GM12878 (cell line): Measurements from ENCODE around the gene ITGA7. TPM values are rescaled to one million over a fixed set of nuclear protein-coding genes. Genes with fewer than 3 reads are reported as not detected.

Source experiments
- ATAC-seq: fragments of 200-7000 bp; cut with Tn5 transposase; 3 replicates; pipeline ENCODE4 v1.9.1; 2020; ENCODE audit warnings: mild to moderate bottlenecking, moderate library complexity
- BruUV-seq: library from RNA; stranded (reverse); fragments of 400-500 nt; replicated peaks from 2 replicates; lab custom pipeline; 2021; lab: Mats Ljungman, UMichigan
- CTCF ChIA-PET: fragments of 300-600 bp; sonication (Branson Sonifier 250); formaldehyde crosslinking; extraction: SDS; loops from one replicate; lab custom pipeline; 2021; ENCODE audit warnings: inconsistent platforms; lab: Yijun Ruan, JAX
- POLR2A ChIA-PET: fragments of 350-600 bp; formaldehyde crosslinking; extraction: SDS; loops from one replicate; lab custom pipeline; 2021; ENCODE audit warnings: inconsistent platforms; lab: Charles Lee
- RAD21 ChIA-PET: fragments of 300-600 bp; sonication (Branson Sonifier 250); formaldehyde crosslinking; loops from one replicate; lab custom pipeline; 2023; ENCODE audit warnings: antibody characterized with exemption; ENCODE audit not compliant: unreplicated experiment; lab: Charles Lee
- SMC1A ChIA-PET: fragments of 300-600 bp; sonication (Branson Sonifier 250); formaldehyde crosslinking; loops from one replicate; lab custom pipeline; 2023; ENCODE audit not compliant: unreplicated experiment, uncharacterized antibody; lab: Charles Lee
- DNase-seq: peaks from one replicate; pipeline ENCODE4 v3.0.0-alpha.2; 2011; ENCODE audit warnings: low read depth, low spot score
- FAIRE-seq: peaks from 3 replicates; lab custom pipeline; 2011; peaks lifted over from hg19 to GRCh38; lab: Jason Lieb, UNC
- H2AFZ ChIP-seq: 2 replicates; pipeline ENCODE4 v1.6.0; 2011; ENCODE audit warnings: low read depth, low read length, control low read depth; ENCODE audit not compliant: control insufficient read depth
- H3K27ac ChIP-seq: 2 replicates; pipeline ENCODE4 v1.5.1; 2011; ENCODE audit warnings: control low read depth; ENCODE audit not compliant: control insufficient read depth, insufficient read depth
- H3K27me3 ChIP-seq, 2 experiments: replicated peaks in 1 of 2; 2 replicates each; pipeline versions ENCODE4 v1.6.0 to v1.6.1; 2011; ENCODE audit warnings: low read length in 1 of 2; ENCODE audit not compliant: control insufficient read depth in 2 of 2, insufficient read depth in 2 of 2
- H3K36me3 ChIP-seq, 2 experiments: 2 replicates each; pipeline ENCODE4 v1.5.1; 2011; ENCODE audit warnings: low read length in 1 of 2; ENCODE audit not compliant: control insufficient read depth in 2 of 2, insufficient read depth in 2 of 2
- H3K4me1 ChIP-seq: 2 replicates; pipeline ENCODE4 v1.6.1; 2011; ENCODE audit warnings: mild to moderate bottlenecking, low read length, moderate library complexity, mixed read lengths; ENCODE audit not compliant: control insufficient read depth, insufficient read depth
- H3K4me2 ChIP-seq: 2 replicates; pipeline ENCODE4 v1.6.0; 2011; ENCODE audit warnings: control low read depth; ENCODE audit not compliant: control insufficient read depth, insufficient read depth
- H3K4me3 ChIP-seq: fragments of 200-600 bp; sonication (generic); 2 replicates; pipeline ENCODE4 v1.5.1; 2016
- H3K79me2 ChIP-seq: 2 replicates; pipeline ENCODE4 v1.6.0; 2011; ENCODE audit warnings: low read length; ENCODE audit not compliant: control insufficient read depth, insufficient read depth
- H3K9ac ChIP-seq: 2 replicates; pipeline ENCODE4 v1.8.0; 2011; ENCODE audit warnings: low read length, control low read depth, mixed read lengths; ENCODE audit not compliant: control insufficient read depth, insufficient read depth
- H3K9me3 ChIP-seq: replicated peaks from 3 replicates; pipeline ENCODE4 v1.5.1; 2011; ENCODE audit warnings: mild to moderate bottlenecking, low read length; ENCODE audit not compliant: control insufficient read depth, insufficient read depth
- H4K20me1 ChIP-seq: 2 replicates; pipeline ENCODE4 v1.6.0; 2011; ENCODE audit not compliant: control insufficient read depth, insufficient read depth
- ASH2L ChIP-seq: fragments of 300-600, 200-600 bp; sonication (generic); IDR thresholded peaks from 2 replicates; pipeline ENCODE4 v1.6.1; 2017; ENCODE audit warnings: low read depth, mild to moderate bottlenecking, borderline replicate concordance
- CHD4 ChIP-seq: fragments of 200-600 bp; sonication (generic); IDR thresholded peaks from 2 replicates; pipeline ENCODE4 v1.6.1; 2016; ENCODE audit warnings: mild to moderate bottlenecking
- CREM ChIP-seq: IDR thresholded peaks from 2 replicates; pipeline ENCODE4 v1.6.1; 2014; ENCODE audit warnings: antibody characterized with exemption, low read depth
- EP300 ChIP-seq, 2 experiments: fragments of 150-350 bp in 1 of 2; IDR thresholded peaks; 2 replicates each; pipeline ENCODE4 v1.6.1; 2011 to 2012; ENCODE audit warnings: low read depth in 2 of 2, low read length in 2 of 2, borderline replicate concordance in 1 of 2, improper control_type of control experiment in 1 of 2, inconsistent platforms in 1 of 2; ENCODE audit not compliant: control insufficient read depth in 1 of 2
- IRF3 ChIP-seq: fragments of 450-650 bp; IDR thresholded peaks from 2 replicates; pipeline ENCODE4 v1.6.1; 2014; ENCODE audit warnings: mild to moderate bottlenecking
- IRF4 ChIP-seq: IDR thresholded peaks from 2 replicates; pipeline ENCODE4 v1.6.1; 2011; ENCODE audit warnings: low read depth, low read length
- KLF5 ChIP-seq: fragments of 450-650 bp; IDR thresholded peaks from 2 replicates; pipeline ENCODE4 v1.6.1; 2014; ENCODE audit warnings: mild to moderate bottlenecking; ENCODE audit not compliant: partially characterized antibody
- LARP7 ChIP-seq: fragments of 450-650 bp; IDR thresholded peaks from 2 replicates; pipeline ENCODE4 v1.6.1; 2017; ENCODE audit warnings: mild to moderate bottlenecking
- MYB ChIP-seq: fragments of 150-350 bp; IDR thresholded peaks from 2 replicates; pipeline ENCODE4 v1.6.1; 2014; ENCODE audit warnings: mild to moderate bottlenecking, low read depth, low read length, borderline replicate concordance
- NFYB ChIP-seq: IDR thresholded peaks from 2 replicates; pipeline ENCODE4 v1.6.1; 2011; ENCODE audit warnings: low read depth, mild to moderate bottlenecking, low read length, improper control_type of control experiment, moderate library complexity; ENCODE audit not compliant: insufficient read depth
- PAX8 ChIP-seq: fragments of 450-650 bp; IDR thresholded peaks from 2 replicates; pipeline ENCODE4 v1.6.1; 2017; ENCODE audit warnings: mild to moderate bottlenecking, moderate library complexity
- POLR2A ChIP-seq: IDR thresholded peaks from 2 replicates; pipeline ENCODE4 v1.6.1; 2011; ENCODE audit warnings: low read depth, mild to moderate bottlenecking, low read length
- RBBP5 ChIP-seq: fragments of 200-600 bp; sonication (generic); conservative IDR thresholded peaks from 2 replicates; pipeline ENCODE4 v1.6.1; 2016
- SUPT20H ChIP-seq: IDR thresholded peaks from 2 replicates; pipeline ENCODE4 v1.6.1; 2011; ENCODE audit warnings: low read depth, mild to moderate bottlenecking, low read length, moderate library complexity, borderline replicate concordance; ENCODE audit not compliant: control insufficient read depth
- TCF3 ChIP-seq: IDR thresholded peaks from 2 replicates; pipeline ENCODE4 v1.6.1; 2012; ENCODE audit warnings: low read depth, mild to moderate bottlenecking, low read length, borderline replicate concordance; ENCODE audit not compliant: insufficient read depth
- ZNF274 ChIP-seq: IDR thresholded peaks from one replicate; pipeline ENCODE4 v1.8.0; 2011; ENCODE audit not compliant: insufficient read length, insufficient read depth
- WGBS: methylation state at CpG from one replicate; pipeline ENCODE4 v1.1.6; 2016; ENCODE audit warnings: low lambda C conversion rate; ENCODE audit not compliant: insufficient replicate concordance, insufficient coverage; ENCODE audit errors: missing lambda C conversion rate; 5-methylcytosine and 5-hydroxymethylcytosine counted together
- in situ Hi-C: fragments of 300-500 bp; cut with MboI; formaldehyde crosslinking; loops from 9 replicates; pipeline ENCODE4 v1.14.3; 2018; ENCODE audit warnings: mixed read lengths
- intact Hi-C: fragments of 100-400 bp; cut with micrococcal nuclease; formaldehyde crosslinking; loops from one replicate; pipeline ENCODE4 v1.14.2; 2022; ENCODE audit not compliant: unreplicated experiment
- polyA plus RNA-seq, 11 experiments: library from polyadenylated mRNA; depleted of rRNA in 4 of 11; unstranded in 6 of 11; stranded (reverse) in 5 of 11; fragments of >200 nt; fragmentation: Nextera tagmentation in 4 of 11; fragmentation: Illumina TruSeq in 1 of 11; extraction: Ambion mirVana in 4 of 11; extraction: Trizol in 1 of 11; gene quantifications; 1 replicate in 1 of 11; 2 replicates in 10 of 11; pipeline versions ENCODE4 v1.2.1 to v1.2.3, GENCODE V29; 2011 to 2016; ENCODE audit warnings: inconsistent platforms in 2 of 11, missing spikeins in 2 of 11, low read depth in 1 of 11
- total RNA-seq, 4 experiments: library from RNA; depleted of rRNA in 3 of 4; stranded (reverse); fragments of >200 nt in 3 of 4; fragmentation: Illumina TruSeq in 1 of 4; extraction: Trizol in 1 of 4; gene quantifications; 2 replicates each; pipeline versions ENCODE4 v1.2.1 to v1.2.3, GENCODE V29; 2013 to 2021
- TF ChIP-seq, protein P1 (sequence below): IDR thresholded peaks from 2 replicates; pipeline ENCODE4 v1.6.1; 2012; ENCODE audit warnings: mild to moderate bottlenecking, low read depth, low read length

The ITGA7 gene
- total and polyA plus RNA-seq, 10 of the 15 experiments (the other 5 are each of a cell fraction or from before 2014, with no cell fraction given), result 0.18 to 5.1 (median 1.5) TPM

- H3K27ac ChIP-seq, result no peak overlapping the region
- H3K9me3 ChIP-seq, result no peaks in the 10 kb centered on the region
- ATAC-seq (no peak), DNase-seq (no peak), FAIRE-seq (no peak)
- RAD21 ChIA-PET, result no interaction called here
- H3K4me3 ChIP-seq, result no peak overlapping the region
- intact Hi-C loops (no loop called here), in situ Hi-C loops (no loop called here)
- SMC1A ChIA-PET, result no interaction called here
- no peaks in the 10 kb centered on the region for H3K79me2 ChIP-seq
- WGBS, result 49% methylated on average over 7 of the region's 7 CpGs
- no peak overlapping the region for H3K4me2 ChIP-seq
- H3K9ac ChIP-seq, result no peak overlapping the region
- H3K27me3 ChIP-seq, result no peaks in the 10 kb centered on the region
- H4K20me1 ChIP-seq, result no peaks in the 10 kb centered on the region
- no peak overlapping the region for H2AFZ ChIP-seq
- POLR2A ChIA-PET, result no interaction called here
- H3K4me1 ChIP-seq, result no peaks in the 10 kb centered on the region
- no TSS peak for BruUV-seq
- CTCF ChIA-PET, result no interaction called here
- no peaks in the 10 kb centered on the region for H3K36me3 ChIP-seq
- TF ChIP-seq PAX8 (no peak), KLF5 (no peak), IRF4 (no peak), ZNF274 (no peak), RBBP5 (no peak), EP300 (IDR thresholded peaks at IDR 0.05; ENCODE audit: borderline replicate concordance in 1 of 2, control insufficient read depth in 1 of 2, low read depth in 2 of 2, low read length in 2 of 2) (no peak), LARP7 (no peak), IRF3 (no peak), SUPT20H (no peak), CHD4 (no peak), NFYB (no peak), TCF3 (no peak), MYB (no peak), POLR2A (no peak), ASH2L (no peak), CREM (no peak)
- TF ChIP-seq, protein P1, sequence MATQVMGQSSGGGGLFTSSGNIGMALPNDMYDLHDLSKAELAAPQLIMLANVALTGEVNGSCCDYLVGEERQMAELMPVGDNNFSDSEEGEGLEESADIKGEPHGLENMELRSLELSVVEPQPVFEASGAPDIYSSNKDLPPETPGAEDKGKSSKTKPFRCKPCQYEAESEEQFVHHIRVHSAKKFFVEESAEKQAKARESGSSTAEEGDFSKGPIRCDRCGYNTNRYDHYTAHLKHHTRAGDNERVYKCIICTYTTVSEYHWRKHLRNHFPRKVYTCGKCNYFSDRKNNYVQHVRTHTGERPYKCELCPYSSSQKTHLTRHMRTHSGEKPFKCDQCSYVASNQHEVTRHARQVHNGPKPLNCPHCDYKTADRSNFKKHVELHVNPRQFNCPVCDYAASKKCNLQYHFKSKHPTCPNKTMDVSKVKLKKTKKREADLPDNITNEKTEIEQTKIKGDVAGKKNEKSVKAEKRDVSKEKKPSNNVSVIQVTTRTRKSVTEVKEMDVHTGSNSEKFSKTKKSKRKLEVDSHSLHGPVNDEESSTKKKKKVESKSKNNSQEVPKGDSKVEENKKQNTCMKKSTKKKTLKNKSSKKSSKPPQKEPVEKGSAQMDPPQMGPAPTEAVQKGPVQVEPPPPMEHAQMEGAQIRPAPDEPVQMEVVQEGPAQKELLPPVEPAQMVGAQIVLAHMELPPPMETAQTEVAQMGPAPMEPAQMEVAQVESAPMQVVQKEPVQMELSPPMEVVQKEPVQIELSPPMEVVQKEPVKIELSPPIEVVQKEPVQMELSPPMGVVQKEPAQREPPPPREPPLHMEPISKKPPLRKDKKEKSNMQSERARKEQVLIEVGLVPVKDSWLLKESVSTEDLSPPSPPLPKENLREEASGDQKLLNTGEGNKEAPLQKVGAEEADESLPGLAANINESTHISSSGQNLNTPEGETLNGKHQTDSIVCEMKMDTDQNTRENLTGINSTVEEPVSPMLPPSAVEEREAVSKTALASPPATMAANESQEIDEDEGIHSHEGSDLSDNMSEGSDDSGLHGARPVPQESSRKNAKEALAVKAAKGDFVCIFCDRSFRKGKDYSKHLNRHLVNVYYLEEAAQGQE, result no peak
Measured at GRCh38 chr12:55693323-55694187, 14.1 kb downstream of the ITGA7 start.
